Aorta (tissue), 5 donors: ENCODE data around the gene HDAC1. TPM values are rescaled to one million over a fixed set of nuclear protein-coding genes. Genes with fewer than 3 reads are reported as not detected.

Experiments
- ATAC-seq: fragments of 200-7000 bp; cut with Tn5 transposase; one replicate; pipeline ENCODE4 v1.9.1; 2022; ENCODE audit warnings: moderate library complexity; ENCODE audit not compliant: low FRiP score
- DNase-seq, 2 donors: peaks; one replicate each; pipeline ENCODE4 v3.0.0-alpha.2; 2020
- H3K27ac ChIP-seq, 2 donors: one replicate each; pipeline ENCODE4 v1.5.1; 2013; ENCODE audit warnings: low read length in 2 of 2, mild to moderate bottlenecking in 2 of 2, moderate library complexity in 2 of 2, control low read depth in 1 of 2, inconsistent platforms in 1 of 2, low read depth in 1 of 2
- H3K27me3 ChIP-seq, 2 donors: one replicate each; pipeline ENCODE4 v1.6.1; 2013; ENCODE audit warnings: control low read depth in 1 of 2, low read length in 1 of 2, mild to moderate bottlenecking in 1 of 2, moderate library complexity in 1 of 2; ENCODE audit not compliant: insufficient read depth in 2 of 2, control insufficient read depth in 1 of 2
- H3K36me3 ChIP-seq, 2 donors: one replicate each; pipeline ENCODE4 v1.6.1; 2013; ENCODE audit warnings: control low read depth in 1 of 2, low read length in 1 of 2, mild to moderate bottlenecking in 1 of 2; ENCODE audit not compliant: insufficient read depth in 2 of 2, control insufficient read depth in 1 of 2
- H3K4me1 ChIP-seq, 2 donors: one replicate each; pipeline ENCODE4 v1.6.1; 2013; ENCODE audit warnings: low read length in 2 of 2, control low read depth in 1 of 2, mild to moderate bottlenecking in 1 of 2, moderate library complexity in 1 of 2; ENCODE audit not compliant: insufficient read depth in 2 of 2, control insufficient read depth in 1 of 2
- H3K4me3 ChIP-seq, 2 donors: one replicate each; pipeline ENCODE4 v1.5.1; 2013; ENCODE audit warnings: low read length in 2 of 2, control low read depth in 1 of 2, mild to moderate bottlenecking in 1 of 2
- H3K9me3 ChIP-seq: one replicate; pipeline ENCODE4 v1.6.1; 2013; ENCODE audit warnings: mild to moderate bottlenecking, low read length; ENCODE audit not compliant: control insufficient read depth
- WGBS, 2 donors: extraction: QIAGEN DNeasy Blood & Tissue Kit; methylation state at CpG; one replicate each; pipeline ENCODE4 v1.1.7; 2013; 5-methylcytosine and 5-hydroxymethylcytosine counted together
- intact Hi-C, 2 donors: fragments of 100-400 bp; cut with DNase I; formaldehyde crosslinking; loops; one replicate each; pipeline versions ENCODE4 v1.14.2 to v1.15.0; 2022
- long read RNA-seq, 2 donors: library from polyadenylated mRNA; unstranded; transcript quantifications; one replicate each; pipeline ENCODE4 v2.0.0, GENCODE V29; 2020 to 2021
- polyA plus RNA-seq, 2 donors: library from polyadenylated mRNA; stranded (reverse); fragments of 200-250 nt; gene quantifications; one replicate each; pipeline ENCODE4 v1.2.3, GENCODE V29; 2013
- total RNA-seq, 2 donors: library from RNA; stranded (reverse); fragmentation: NEBNext Ultra II Directional; extraction: Animal tissue kit (Norgen Biotek cat#: 25700); gene quantifications; one replicate each; pipeline ENCODE4 v1.2.1, GENCODE V29; 2021
- donor health status: healthy with polysubstance abuse.
- donor health status: Bipolar disorder and iron deficiency.
- donor health status: DM: no; HTN: no; CAD: no.
- donor health status: DM: no; HTN: no; CAD: no.
- donor health status: DM: yes; HTN: yes; CAD: no.

HDAC1 gene
- 10 to 100 TPM; 47.9 to 55.5 TPM for total RNA-seq
- polyA plus RNA-seq: 10 to 100 TPM; 37.2 to 65.5 TPM
- long read RNA-seq, donor 1, transcript HDAC1-201 (14 exons, 2,124 nt): major isoform, 128 of 186 reads
- long read RNA-seq, donor 1, partial matches to known transcripts: 41 of 186 reads
- long read RNA-seq, donor 1, other reads (novel, unspliced or antisense): 17 of 186 reads
- long read RNA-seq, donor 2, transcript HDAC1-201 (14 exons, 2,124 nt): major isoform, 26 of 47 reads
- long read RNA-seq, donor 2, partial matches to known transcripts: 9 of 47 reads
- long read RNA-seq, donor 2, other reads (novel, unspliced or antisense): 11 of 47 reads

DNA sequence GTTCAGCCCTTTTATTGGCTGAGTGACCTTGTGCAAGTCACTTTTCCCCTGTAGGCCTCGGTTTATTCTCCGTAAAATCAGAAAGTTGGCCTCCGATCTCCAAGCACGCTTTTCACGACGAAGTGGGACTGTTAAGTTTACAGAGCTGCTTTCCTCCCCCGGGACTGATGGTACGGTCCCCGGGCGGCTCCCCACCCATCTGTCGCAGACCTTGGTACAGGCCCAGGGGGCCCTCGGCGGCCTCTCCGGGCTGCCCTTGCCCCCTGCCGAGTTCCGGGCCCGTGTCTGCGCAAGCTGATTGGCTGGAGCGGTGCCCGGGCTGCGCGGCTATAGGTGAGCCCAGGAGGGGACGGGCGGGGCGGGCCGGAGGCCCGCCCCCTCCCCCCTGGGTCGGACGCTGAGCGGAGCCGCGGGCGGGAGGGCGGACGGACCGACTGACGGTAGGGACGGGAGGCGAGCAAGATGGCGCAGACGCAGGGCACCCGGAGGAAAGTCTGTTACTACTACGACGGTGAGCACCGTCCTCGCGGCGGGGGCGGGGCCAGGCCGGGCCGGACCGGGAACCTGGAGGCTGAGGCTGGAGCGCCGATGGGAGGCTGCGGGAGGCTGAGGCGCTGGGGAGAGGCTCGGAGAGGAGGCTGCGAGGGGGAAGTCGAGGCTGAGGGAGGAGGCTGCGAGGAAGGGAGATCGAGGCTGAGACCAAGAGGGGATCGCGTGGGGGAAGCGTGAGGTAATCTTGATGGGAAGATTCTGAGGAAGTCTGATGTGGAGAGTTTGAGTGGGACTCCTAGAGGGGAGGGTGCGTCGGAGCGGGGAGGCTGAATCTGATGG, at the start of gene HDAC1:
Gene HDAC1 (plus strand): TSS at position 376 of the 831 bp plus-strand sequence. CDS start 87 bp downstream, at position 463.
- H3K36me3 ChIP-seq: no peaks in the 10 kb centered on the region
- 0 to 1% methylated on average over 64 to 67 of the region's 67 CpGs for WGBS, 2 donors

DNA sequence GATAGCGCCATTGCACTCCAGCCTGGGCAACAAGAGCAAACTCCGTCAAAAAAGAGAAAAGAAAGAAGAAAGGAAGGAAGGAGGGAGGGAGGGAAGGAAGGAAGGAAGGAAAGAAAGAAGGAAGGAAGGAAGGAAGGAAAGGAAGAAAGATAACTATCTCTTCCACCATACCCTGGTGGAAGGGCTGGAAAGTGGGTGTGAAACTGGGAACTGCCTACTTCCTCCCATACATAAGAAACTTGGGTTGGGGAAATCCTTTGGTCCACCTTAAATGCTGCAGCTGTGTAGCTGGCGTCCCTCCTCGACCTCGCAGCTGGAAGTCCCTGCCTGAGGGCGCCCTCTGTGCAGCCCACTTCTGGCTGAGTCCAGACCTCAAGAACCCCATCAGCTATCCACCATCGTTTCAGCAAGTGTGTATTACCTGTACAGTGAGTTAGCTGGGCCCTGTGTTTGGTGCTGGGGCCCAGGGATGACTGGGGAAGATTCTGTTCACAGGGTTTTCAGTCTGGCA, 49.5 kb upstream of the HDAC1 start:
- Histone ChIP-seq H3K4me1 (no peaks in the 10 kb centered on the region), H3K27me3 (no peaks in the 10 kb centered on the region), H3K36me3 (no peaks in the 10 kb centered on the region), H3K4me3 (no peak overlapping the region), H3K9me3 (no peaks in the 10 kb centered on the region), H3K27ac (no peak overlapping the region)
- ATAC-seq: no peak
- WGBS, 2 donors: 22 to 27% methylated on average over 7 of the region's 7 CpGs
- peak in 1 of 2 donors; percentile 50 for DNase-seq
- intact Hi-C loops: no loop called here

More for the DNA sequence above, at the start of gene HDAC1:
- Histone ChIP-seq H3K27me3 (no peaks in the 10 kb centered on the region), H3K4me3 (peak within 1 kb of the TSS; percentile 44 to 51), H3K27ac (peak within 1 kb of the TSS in 1 of 2 donors; percentile 60), H3K9me3 (no peaks in the 10 kb centered on the region), H3K4me1 (no peaks in the 10 kb centered on the region)
- intact Hi-C loops: no loop called here
- DNase-seq (peak; percentile 97), ATAC-seq (peak; percentile 96)

DNA sequence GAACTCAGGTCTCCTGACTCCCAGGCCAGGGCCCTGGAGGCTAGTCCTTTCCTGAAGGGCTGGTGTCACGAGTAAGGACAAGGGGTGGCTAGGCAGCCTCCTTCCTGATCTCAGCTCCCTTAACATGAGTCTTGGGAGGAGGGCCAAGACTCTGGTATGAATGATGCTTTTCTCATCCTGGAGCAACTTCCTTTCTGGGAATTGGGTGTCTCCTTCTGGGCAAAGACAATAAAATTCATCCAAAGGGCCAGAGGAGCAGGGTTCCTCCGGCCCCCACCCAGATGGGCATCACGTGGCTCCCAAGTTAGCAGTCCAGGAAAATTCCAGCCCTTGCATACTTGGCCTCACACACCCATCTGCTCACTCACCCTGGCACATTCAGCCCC, 45.0 kb upstream of the HDAC1 start, which contains the start of gene FAM167B:
Gene FAM167B (plus strand): TSS at position 335 of the 386 bp plus-strand sequence. CDS start 200 bp downstream, outside the sequence.
- intact Hi-C loops: no loop called here
- Histone ChIP-seq H3K27ac (no peak within 1 kb of the TSS), H3K9me3 (no peaks in the 10 kb centered on the region), H3K36me3 (no peaks in the 10 kb centered on the region), H3K4me1 (no peaks in the 10 kb centered on the region), H3K4me3 (no peak within 1 kb of the TSS), H3K27me3 (no peaks in the 10 kb centered on the region)
- ATAC-seq (peak; percentile 70), DNase-seq (peak; percentile 59 to 80)
- WGBS, 2 donors: 46 to 58% methylated on average over 3 of the region's 3 CpGs

DNA sequence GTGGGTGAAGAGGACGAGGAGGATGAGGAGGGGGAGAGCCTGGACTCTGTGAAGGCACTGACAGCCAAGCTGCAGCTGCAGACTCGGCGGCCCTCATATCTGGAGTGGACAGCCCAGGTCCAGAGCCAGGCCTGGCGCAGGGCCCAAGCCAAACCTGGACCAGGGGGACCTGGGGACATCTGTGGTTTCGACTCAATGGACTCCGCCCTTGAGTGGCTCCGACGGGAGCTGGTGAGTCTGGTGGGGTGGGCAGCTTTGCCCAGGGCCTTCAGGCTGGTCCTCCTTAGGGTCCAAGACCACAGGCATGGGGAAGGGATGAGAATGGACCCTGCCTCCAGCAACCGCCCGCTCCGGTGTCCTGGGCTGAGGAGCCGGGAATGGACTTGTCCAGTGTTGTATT, 44.4 kb upstream of the HDAC1 start:
- H3K36me3 ChIP-seq: no peaks in the 10 kb centered on the region
- no peak overlapping the region for H3K27ac ChIP-seq
- no peaks in the 10 kb centered on the region for H3K4me1 ChIP-seq
- DNase-seq: peak in 1 of 2 donors; percentile 49
- H3K9me3 ChIP-seq: no peaks in the 10 kb centered on the region
- no peak overlapping the region for H3K4me3 ChIP-seq
- no peaks in the 10 kb centered on the region for H3K27me3 ChIP-seq
- no peak for ATAC-seq
- 78 to 79% methylated on average over 12 of the region's 12 CpGs for WGBS, 2 donors
- intact Hi-C loops: no loop called here

DNA sequence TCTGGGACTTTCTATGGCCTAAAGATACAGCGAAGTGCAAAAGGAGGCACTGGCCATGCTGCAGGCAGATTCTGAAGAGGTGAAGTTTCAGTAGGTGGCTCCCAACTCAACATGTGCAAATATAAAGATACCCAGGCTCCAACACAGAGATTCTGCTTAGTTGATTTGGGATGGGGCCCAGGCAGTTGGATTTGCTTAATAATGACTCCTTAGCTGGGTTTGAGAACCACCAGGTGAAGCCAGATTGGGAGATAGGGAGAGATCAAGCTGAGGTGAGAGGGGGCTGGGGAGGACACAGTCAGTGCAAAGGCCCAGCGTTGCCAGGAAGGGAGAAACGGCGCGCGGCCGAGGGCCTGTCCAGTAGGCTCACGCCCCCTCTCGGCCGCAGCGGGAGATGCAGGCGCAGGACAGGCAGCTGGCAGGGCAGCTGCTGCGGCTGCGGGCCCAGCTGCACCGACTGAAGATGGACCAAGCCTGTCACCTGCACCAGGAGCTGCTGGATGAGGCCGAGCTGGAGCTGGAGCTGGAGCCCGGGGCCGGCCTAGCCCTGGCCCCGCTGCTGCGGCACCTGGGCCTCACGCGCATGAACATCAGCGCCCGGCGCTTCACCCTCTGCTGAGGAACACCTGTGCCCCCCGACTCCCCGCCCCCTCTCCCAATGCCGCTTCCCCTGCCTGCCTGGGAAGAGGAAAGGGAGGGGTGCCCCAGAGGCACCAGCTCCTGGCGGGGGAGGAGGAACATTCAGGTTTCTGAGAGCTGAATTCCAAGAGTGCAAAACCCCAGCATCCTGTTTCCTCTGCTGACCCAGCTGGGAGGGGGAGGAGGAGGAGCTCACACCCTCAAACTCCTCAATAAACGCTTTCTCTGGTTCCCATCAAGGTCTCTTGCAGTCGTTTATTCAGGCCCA, 43.6 kb upstream of the HDAC1 start:
- WGBS, 2 donors: 17 to 18% methylated on average over 31 of the region's 31 CpGs
- peak; percentile 92 to 94 for DNase-seq
- intact Hi-C loops: no loop called here
- no peak overlapping the region for H3K4me3 ChIP-seq
- H3K9me3 ChIP-seq: no peaks in the 10 kb centered on the region
- H3K27ac ChIP-seq: no peak overlapping the region
- peak; percentile 82 for ATAC-seq
- no peaks in the 10 kb centered on the region for H3K36me3 ChIP-seq
- no peaks in the 10 kb centered on the region for H3K4me1 ChIP-seq
- H3K27me3 ChIP-seq: no peaks in the 10 kb centered on the region

DNA sequence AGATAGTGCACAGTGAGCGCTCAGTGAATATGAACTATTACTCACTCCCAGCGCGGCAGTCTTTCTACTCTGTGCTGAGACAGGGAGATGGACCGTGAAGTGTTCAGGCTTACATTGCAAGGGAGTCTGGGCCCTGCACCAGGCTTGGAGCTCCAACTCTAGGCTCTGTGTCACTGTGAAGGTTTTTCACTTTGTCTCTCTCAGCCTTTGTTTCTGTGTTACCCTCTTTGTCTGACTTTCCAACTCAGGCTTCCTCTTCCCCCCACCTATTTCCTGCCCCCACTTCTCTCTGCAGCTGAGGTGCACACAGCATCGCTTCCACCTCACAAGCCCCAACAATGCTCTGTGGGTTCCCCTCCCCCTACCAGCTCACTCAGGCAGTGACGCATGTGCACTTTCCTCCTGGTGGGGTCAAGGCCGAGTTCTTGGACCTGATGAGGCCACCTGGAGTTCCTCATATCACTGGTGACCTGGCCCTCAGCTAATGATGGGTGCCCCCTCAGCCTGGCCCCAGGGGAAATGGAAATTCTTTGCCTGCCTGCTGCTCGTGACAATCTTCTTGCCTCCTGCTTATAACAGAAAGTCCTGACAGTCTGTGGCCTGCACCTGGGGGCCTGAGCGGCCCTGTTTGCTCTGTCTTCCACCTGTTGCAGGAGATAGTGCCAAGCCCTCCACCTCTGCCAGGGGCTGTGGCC, 41.9 kb upstream of the HDAC1 start:
- Histone ChIP-seq H3K9me3 (no peaks in the 10 kb centered on the region), H3K27me3 (no peaks in the 10 kb centered on the region), H3K4me3 (no peak overlapping the region), H3K36me3 (no peaks in the 10 kb centered on the region), H3K4me1 (no peaks in the 10 kb centered on the region), H3K27ac (no peak overlapping the region)
- DNase-seq (no peak), ATAC-seq (no peak)
- 78 to 83% methylated on average over 9 of the region's 9 CpGs for WGBS, 2 donors
- intact Hi-C loops: no loop called here

DNA sequence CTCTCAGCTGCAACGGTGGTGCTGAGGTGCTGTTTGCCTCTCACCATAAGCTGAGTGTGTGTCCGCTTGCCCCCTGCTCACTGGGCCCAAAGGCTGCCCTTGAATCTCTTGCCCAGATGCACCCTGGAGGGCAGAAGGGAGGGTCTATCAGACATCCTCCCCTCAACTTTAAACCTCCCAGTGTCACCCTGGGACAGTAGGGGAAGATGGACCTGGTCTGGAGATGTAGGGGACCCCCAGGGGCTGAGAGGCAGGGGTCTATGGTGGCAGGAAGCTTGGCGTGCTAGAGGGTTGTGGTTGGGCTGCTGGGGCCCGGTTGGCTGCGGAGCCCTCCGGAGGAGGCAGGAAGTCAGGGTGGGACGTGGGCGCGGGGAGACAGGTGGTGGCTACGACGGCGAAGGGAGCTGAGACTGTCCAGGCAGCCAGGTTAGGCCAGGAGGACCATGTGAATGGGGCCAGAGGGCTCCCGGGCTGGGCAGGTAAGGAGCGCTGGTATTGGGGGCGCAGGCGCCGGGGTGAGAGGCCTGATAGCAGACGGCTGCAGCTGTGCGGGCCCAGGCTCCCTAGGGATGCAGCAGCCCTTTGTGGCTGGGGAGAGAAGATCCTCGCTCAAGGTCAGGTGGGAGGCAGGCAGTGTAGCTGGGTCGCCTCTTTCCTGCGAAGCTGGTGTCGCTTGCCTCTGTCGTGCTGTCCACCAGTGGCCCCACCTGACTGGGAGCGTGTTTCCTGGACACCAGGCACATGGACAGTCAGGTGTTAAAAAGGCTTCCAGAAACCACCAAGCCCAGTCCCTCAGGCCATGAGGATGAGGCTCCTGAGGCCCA, 40.8 kb upstream of the HDAC1 start, which contains the start of gene LCK:
Gene LCK (plus strand): TSS at position 373 of the 824 bp plus-strand sequence. CDS start 23,065 bp downstream, outside the sequence.
- Histone ChIP-seq H3K36me3 (no peaks in the 10 kb centered on the region), H3K4me3 (no peak within 1 kb of the TSS), H3K9me3 (no peaks in the 10 kb centered on the region), H3K27me3 (no peaks in the 10 kb centered on the region), H3K4me1 (no peaks in the 10 kb centered on the region), H3K27ac (no peak within 1 kb of the TSS)
- intact Hi-C loops: no loop called here
- 83 to 86% methylated on average over 25 of the region's 25 CpGs for WGBS, 2 donors
- DNase-seq (no peak), ATAC-seq (no peak)
